ENCODE measurements around the gene VGLL3.

The VGLL3 gene

DNA sequence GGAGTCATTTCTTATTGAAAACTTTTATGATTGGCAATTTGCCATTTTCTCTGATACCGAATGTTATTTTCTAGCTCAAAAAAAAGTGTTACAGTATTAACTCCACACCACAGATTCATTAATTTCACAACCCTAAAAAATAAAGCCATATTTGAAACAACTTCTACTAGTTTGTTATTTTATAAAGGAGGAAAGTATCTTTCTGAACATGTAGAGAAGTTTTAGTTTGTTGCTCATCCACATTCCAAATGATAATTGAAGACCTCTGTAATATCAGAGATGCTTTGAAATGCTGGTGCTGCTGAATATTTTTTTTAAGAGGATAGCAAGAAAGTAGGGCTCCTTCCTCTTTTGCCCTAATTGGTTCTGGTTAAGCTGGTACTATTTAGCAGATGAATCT is 1.9 kb downstream of the VGLL3 start:
- TF ChIP-seq, protein P1, sequence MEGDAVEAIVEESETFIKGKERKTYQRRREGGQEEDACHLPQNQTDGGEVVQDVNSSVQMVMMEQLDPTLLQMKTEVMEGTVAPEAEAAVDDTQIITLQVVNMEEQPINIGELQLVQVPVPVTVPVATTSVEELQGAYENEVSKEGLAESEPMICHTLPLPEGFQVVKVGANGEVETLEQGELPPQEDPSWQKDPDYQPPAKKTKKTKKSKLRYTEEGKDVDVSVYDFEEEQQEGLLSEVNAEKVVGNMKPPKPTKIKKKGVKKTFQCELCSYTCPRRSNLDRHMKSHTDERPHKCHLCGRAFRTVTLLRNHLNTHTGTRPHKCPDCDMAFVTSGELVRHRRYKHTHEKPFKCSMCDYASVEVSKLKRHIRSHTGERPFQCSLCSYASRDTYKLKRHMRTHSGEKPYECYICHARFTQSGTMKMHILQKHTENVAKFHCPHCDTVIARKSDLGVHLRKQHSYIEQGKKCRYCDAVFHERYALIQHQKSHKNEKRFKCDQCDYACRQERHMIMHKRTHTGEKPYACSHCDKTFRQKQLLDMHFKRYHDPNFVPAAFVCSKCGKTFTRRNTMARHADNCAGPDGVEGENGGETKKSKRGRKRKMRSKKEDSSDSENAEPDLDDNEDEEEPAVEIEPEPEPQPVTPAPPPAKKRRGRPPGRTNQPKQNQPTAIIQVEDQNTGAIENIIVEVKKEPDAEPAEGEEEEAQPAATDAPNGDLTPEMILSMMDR (IDR thresholded peaks at IDR 0.05): no peak
- no peaks in the 10 kb centered on the region for H3K36me3 ChIP-seq
- H3K4me3 ChIP-seq (ENCODE audit: low read depth in 1 of 2, low read length in 1 of 2): no peak overlapping the region
- no peaks in the 10 kb centered on the region for H3K9me3 ChIP-seq
- H3K27ac ChIP-seq: no peak overlapping the region
- peaks cover 77% of the 10 kb centered on the region for H3K27me3 ChIP-seq
- H3K4me1 ChIP-seq (ENCODE audit: control insufficient read depth in 1 of 2, insufficient read depth in 1 of 2, low read depth in 1 of 2, low read length in 1 of 2): peaks cover 0 to 7% of the 10 kb centered on the region in 2 experiments

DNA sequence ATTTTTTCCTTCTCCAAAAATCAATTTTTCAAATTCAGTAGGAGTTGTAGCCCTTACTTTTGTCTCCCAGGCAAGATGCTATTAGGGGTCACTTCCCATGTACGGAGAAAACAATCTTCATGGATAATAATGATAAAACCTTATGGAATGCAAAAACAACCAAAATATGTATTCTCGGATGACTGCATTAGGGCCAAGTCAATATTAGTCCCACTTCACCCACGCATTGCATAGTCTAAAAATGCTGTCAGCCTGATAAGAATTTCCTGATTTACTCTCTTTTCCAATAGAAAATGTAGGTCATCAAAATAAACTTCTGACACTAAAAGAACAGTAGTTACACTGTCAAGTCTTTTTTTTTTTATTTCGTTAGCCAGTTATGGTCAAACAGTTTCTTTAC is 2.7 kb downstream of the VGLL3 start:
- H3K27ac ChIP-seq: no peak overlapping the region
- peaks cover 69% of the 10 kb centered on the region for H3K27me3 ChIP-seq
- H3K4me3 ChIP-seq (ENCODE audit: low read depth in 1 of 2, low read length in 1 of 2): no peak overlapping the region
- TF ChIP-seq, protein P1 (IDR thresholded peaks at IDR 0.05): no peak
- no peaks in the 10 kb centered on the region for H3K36me3 ChIP-seq
- no peaks in the 10 kb centered on the region for H3K9me3 ChIP-seq
- H3K4me1 ChIP-seq (ENCODE audit: control insufficient read depth in 1 of 2, insufficient read depth in 1 of 2, low read depth in 1 of 2, low read length in 1 of 2): peaks cover 0 to 7% of the 10 kb centered on the region in 2 experiments

DNA sequence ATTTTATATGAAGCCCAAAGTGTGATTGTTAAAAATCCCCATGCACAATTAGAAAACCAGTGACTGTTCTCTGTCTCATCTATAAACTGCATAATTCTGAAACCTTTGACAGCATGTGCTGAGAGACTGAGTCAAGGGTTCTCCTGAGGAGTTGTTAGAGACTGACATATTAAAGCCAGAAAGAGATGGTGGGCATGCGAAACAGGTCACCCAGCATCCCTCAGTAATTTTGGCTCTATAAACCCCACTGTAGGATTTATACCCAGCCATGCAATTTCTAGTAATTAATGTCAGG is 3.6 kb downstream of the VGLL3 start:
- no peak overlapping the region for H3K4me3 ChIP-seq (ENCODE audit: low read depth in 1 of 2, low read length in 1 of 2)

DNA sequence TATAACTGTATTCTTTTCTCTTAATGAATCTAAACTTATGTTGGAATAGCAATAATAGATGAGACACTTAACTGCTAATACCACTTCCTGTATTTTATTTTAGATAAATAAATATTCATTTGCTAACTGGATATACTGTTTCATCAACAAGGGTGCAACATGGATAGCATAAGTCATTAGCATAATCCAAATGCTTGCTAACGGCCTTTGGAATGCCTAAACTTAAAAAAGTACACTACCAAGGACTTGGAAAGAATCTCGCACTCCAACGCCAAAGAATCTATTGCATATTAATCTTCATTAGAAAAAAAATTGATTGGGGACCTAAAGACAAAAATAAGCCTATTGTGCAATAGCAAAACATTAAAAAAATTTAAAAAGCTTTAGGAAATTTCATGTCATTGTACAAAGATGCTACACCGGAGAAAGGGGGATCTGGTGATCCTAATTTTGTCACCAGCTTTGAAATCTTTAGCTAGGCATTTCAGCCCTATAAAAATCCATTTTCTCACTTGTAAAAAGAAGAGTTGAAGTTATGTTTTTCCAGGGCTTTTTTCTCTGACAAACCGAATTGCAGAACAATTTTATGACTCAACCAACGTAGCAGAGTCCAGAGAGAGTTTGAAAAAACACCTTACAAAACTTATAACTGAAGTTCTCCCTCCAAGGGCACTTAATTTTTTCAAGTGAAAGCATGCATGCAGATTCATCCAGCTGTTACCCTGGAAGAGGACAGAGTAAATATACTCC is 4.1 kb downstream of the VGLL3 start:
- Histone ChIP-seq H3K9me3 (no peaks in the 10 kb centered on the region), H3K4me3 (ENCODE audit: low read depth in 1 of 2, low read length in 1 of 2) (no peak overlapping the region), H3K4me1 (ENCODE audit: control insufficient read depth in 1 of 2, insufficient read depth in 1 of 2, low read depth in 1 of 2, low read length in 1 of 2) (peaks cover 0 to 7% of the 10 kb centered on the region in 2 experiments), H3K27me3 (peaks cover 57% of the 10 kb centered on the region), H3K36me3 (no peaks in the 10 kb centered on the region), H3K27ac (no peak overlapping the region)
- TF ChIP-seq, protein P1 (IDR thresholded peaks at IDR 0.05): no peak

More for the DNA sequence above, 3.6 kb downstream of the VGLL3 start:
- no peaks in the 10 kb centered on the region for H3K36me3 ChIP-seq
- H3K9me3 ChIP-seq: no peaks in the 10 kb centered on the region
- TF ChIP-seq, protein P1 (IDR thresholded peaks at IDR 0.05): no peak
- H3K27ac ChIP-seq: no peak overlapping the region
- H3K27me3 ChIP-seq: peaks cover 61% of the 10 kb centered on the region
- H3K4me1 ChIP-seq (ENCODE audit: control insufficient read depth in 1 of 2, insufficient read depth in 1 of 2, low read depth in 1 of 2, low read length in 1 of 2): peaks cover 0 to 7% of the 10 kb centered on the region in 2 experiments

DNA sequence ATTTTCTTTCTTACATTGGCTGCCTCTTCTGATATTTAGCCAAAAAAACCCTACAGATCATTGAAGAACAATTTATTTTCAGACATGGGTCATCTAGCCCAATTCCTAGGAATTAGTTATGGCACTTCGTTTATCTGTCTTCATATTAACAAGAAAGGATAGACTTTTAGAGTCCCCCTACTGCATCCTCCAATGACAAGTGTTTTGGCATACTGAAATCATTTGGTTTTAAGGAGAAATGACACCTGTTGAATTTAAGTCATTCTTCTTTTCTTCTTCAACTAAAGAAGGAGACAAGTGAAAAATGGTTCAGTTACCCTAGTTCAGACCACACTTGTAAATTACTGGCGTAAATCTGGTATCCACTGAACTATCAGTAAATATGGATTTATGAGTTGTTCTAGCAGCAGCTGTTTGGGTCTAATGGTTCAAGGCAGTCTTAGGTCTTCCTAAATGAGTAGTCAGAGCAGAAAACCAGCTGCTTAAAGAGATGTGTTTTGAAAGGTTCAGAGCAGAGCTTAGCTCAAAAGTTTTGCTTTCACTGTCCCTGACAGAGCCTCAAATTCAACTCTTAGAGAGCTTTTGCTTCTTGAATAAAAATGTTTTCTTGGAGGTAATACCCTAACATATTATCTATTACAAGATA is 5.6 kb downstream of the VGLL3 start:
- no peak overlapping the region for H3K4me3 ChIP-seq (ENCODE audit: low read depth in 1 of 2, low read length in 1 of 2)
- no peak overlapping the region for H3K27ac ChIP-seq

More for the DNA sequence above, 5.6 kb downstream of the VGLL3 start:
- H3K36me3 ChIP-seq: no peaks in the 10 kb centered on the region
- no peaks in the 10 kb centered on the region for H3K4me1 ChIP-seq (ENCODE audit: control insufficient read depth in 1 of 2, insufficient read depth in 1 of 2, low read depth in 1 of 2, low read length in 1 of 2)
- no peaks in the 10 kb centered on the region for H3K9me3 ChIP-seq
- H3K27me3 ChIP-seq: peaks cover 44% of the 10 kb centered on the region
- TF ChIP-seq, protein P1 (IDR thresholded peaks at IDR 0.05): no peak
